IPS-18a (cell line): ENCODE data around the gene CPN1.

Source experiments
- H3K27ac ChIP-seq: one replicate; pipeline ENCODE4 v1.5.1; 2013; ENCODE audit warnings: low read length
- H3K27me3 ChIP-seq: one replicate; pipeline ENCODE4 v1.6.1; 2013; ENCODE audit warnings: mild to moderate bottlenecking, low read length; ENCODE audit not compliant: control insufficient read depth, insufficient read depth
- H3K36me3 ChIP-seq: one replicate; pipeline ENCODE4 v1.6.1; 2013; ENCODE audit warnings: low read depth, low read length; ENCODE audit not compliant: control insufficient read depth
- H3K4me1 ChIP-seq: one replicate; pipeline ENCODE4 v1.6.1; 2013; ENCODE audit warnings: low read depth, low read length; ENCODE audit not compliant: control insufficient read depth
- H3K4me3 ChIP-seq: one replicate; pipeline ENCODE4 v1.5.1; 2013; ENCODE audit warnings: low read length
- H3K9ac ChIP-seq: one replicate; pipeline ENCODE4 v1.6.1; 2013; ENCODE audit warnings: mild to moderate bottlenecking, low read length, moderate library complexity
- H3K9me3 ChIP-seq: one replicate; pipeline ENCODE4 v1.6.1; 2013; ENCODE audit warnings: low read depth, low read length; ENCODE audit not compliant: control insufficient read depth

CPN1 gene

DNA sequence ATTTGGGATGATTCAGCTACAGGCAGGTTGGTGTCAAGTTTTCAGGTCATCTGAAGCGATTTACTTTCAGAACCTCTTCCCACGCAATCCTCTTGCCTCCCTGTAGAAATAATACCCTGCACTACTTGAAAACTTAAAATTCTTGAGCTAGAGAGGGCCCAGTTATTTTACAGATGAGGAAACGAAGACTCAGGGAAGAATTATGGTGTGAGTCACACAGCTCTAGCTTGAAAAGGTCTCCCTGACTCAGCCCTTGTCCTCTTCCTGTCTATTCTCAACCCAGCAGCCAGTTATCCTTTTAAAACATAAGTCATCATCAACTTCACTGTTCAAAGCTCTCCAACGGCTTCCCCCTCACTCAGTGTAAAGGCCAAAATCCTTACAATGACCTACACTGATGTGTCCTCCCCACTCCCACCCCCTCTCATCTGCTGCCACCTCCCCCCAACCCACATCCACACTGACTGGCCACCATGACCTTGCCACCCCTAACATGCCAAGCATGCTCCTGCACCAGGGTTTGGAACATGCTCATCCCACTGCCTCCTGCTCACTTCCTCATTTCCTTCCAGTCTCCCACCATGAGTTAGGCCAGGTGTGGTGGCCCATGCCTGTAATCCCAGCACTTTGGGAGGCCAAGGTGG is 75.3 kb downstream of the CPN1 start:
- H3K4me1 ChIP-seq, result peaks cover 9% of the 10 kb centered on the region
- no peaks in the 10 kb centered on the region for H3K36me3 ChIP-seq
- no peaks in the 10 kb centered on the region for H3K9me3 ChIP-seq
- peaks cover 22% of the 10 kb centered on the region for H3K27me3 ChIP-seq
- no peak overlapping the region for H3K27ac ChIP-seq
- no peak overlapping the region for H3K4me3 ChIP-seq
- H3K9ac ChIP-seq, result no peak overlapping the region

DNA sequence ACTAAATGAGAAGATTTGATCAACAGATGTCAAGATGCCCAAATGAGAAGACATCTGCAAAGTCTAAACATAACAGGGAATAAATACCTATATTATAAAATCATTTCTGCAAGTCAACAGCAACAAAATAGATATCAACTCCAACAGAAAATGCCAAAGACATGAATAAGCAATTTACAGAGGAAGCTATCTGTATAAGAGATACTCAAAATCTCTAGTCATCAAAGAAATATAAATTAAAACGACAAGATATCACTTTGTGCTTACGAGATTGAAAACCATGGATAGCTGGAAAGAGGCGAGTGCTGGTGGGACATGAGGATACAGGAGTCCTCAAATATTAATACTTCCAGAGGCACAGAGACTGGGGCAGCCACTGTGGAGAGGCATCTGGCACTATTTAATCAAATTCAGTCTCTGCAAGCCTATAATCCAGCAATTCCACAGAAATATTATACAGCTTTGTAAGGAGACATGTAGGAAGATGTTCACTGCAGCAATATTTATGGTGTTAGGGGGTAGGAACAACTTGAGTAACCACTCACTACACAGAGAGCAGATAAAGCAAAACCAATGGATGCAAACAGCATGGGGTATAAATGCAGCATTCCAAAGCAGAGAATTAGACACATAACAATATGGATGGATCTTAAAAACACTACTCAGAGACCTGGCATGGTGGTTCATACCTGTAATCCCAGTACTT is 76.7 kb downstream of the CPN1 start:
- H3K36me3 ChIP-seq, result no peaks in the 10 kb centered on the region
- H3K9me3 ChIP-seq, result no peaks in the 10 kb centered on the region
- H3K4me1 ChIP-seq, result peaks cover 4% of the 10 kb centered on the region
- no peak overlapping the region for H3K4me3 ChIP-seq
- H3K9ac ChIP-seq, result no peak overlapping the region
- no peak overlapping the region for H3K27ac ChIP-seq
- H3K27me3 ChIP-seq, result peaks cover 10% of the 10 kb centered on the region

DNA sequence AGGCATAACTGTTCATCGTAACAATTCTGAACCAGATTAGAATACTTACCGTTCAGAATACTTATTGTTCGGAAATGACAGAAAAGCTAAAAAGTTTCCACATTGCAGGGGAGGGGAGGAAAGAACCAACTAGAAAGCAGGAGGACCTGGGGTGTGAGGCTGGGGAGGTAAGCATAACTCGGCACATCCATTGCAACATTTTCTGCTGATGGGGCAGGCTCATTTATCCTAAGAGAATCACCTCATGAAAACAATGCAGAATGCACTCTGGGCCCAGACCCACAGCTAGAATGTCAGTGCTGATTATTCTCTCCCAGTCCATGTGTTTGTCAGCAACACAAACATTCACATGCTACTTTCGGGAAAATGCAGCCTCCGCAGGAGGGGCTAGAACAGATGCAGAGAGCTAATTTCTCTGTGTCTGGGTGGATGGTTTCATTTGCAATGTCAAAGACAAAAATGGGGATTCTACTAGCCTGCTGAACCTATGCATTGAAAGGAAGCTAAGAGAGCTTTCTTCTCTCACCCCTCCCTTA is 81.5 kb downstream of the CPN1 start:
- H3K9ac ChIP-seq, result no peak overlapping the region
- H3K4me1 ChIP-seq, result no peaks in the 10 kb centered on the region
- H3K27ac ChIP-seq, result no peak overlapping the region
- no peak overlapping the region for H3K4me3 ChIP-seq
- no peaks in the 10 kb centered on the region for H3K27me3 ChIP-seq
- no peaks in the 10 kb centered on the region for H3K36me3 ChIP-seq
- H3K9me3 ChIP-seq, result no peaks in the 10 kb centered on the region

DNA sequence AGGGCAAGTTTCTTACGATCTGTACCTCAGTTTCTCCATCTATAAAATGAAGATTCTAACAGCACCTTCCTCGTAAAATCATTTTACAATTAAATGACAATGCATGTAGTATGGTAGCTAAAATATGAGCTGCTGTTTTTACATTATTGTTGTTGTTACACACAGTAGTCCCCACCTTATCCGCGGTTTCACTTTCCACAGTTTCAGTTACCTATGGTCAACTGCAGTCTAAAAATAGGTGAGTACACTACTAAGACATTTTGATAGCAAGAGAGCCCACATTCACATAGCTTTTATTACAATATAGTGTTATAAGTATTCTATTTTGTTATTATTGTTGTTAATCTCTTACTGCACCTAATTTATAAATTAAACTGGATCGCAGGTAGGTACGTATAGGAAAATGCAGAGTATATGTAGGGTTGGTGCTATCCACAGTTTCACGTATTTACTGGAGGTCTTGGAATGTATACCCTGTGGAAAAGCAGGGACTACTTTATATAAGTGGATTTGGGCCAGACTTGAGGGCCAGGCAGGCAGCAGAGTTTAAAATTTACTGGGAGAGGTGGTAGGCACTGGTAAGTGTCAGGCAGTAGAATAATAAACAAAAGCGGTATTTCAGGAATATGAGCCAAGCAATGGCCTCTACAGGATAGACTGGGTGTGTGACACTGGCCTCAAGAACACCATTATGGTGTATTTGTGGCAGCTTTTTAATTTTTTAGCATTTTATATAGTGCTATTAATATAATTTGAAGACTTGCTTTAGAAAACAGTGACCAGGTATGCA is 82.2 kb downstream of the CPN1 start:
- Histone ChIP-seq H3K27ac (no peak overlapping the region), H3K9me3 (no peaks in the 10 kb centered on the region), H3K27me3 (no peaks in the 10 kb centered on the region), H3K4me3 (no peak overlapping the region), H3K4me1 (no peaks in the 10 kb centered on the region), H3K36me3 (no peaks in the 10 kb centered on the region), H3K9ac (no peak overlapping the region)

DNA sequence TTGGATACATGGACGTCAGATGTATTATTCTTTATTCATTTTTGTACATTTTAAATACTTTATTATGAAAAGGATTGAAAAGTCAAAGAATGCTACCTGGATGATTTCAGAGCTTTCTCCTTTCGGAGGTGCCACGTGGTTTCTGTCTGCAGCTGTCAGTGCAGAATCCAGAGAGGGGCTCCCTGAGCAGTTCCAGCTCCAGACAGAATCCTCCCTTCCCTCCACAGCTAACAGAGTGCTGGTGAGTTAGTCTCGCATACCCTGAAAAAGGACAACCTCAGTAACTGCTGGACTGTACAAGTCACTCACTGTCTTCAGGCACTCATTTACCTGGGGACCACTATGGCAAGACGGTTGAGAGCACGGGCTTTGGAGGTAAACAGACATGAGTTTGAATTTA is 82.8 kb downstream of the CPN1 start:
- H3K27ac ChIP-seq, result no peak overlapping the region

DNA sequence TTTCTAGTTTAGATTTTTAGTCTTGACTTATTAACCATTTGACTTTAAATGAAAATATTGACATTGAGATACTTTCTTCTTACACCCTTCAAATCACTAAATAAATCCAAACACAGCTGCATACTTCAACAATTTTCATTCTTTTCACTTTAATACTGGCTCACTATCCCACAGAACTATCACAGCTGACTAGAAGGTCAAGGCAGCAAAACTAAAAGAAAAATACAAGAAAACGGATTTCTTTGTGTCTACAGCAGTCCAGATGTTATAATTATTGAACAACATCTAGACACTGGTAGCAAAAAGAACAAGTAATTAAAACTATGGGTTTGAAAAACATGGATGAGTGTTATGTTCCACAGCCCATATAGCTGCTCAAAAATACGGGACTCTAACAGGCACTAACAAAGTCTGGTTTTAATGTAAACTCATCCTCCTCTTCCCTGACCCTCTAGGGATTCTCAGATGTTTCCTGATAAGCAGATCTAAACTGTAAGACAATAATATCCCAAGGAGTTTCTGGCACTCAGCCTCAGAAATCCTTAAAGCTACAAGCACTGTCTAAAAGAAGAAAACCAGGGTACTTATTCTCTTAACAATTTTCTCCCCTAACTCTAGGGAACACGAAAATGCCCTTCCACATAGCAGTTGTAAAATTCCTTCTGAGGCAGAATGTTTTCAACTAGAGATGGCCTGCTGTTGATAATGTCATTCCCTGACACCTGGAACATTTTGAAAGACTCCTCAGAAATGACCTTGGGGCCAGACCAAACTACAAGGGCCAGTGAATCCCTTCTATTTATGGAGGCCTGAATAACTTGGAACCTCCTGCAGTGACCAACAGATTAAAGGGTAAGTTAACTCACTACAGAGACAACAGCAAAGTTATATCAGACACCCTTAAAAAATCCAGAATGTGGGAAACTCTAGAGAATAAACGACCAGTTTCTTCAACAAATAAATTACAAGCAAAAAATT is 84.7 kb downstream of the CPN1 start:
- Histone ChIP-seq H3K9ac (no peak overlapping the region), H3K36me3 (no peaks in the 10 kb centered on the region), H3K4me3 (no peak overlapping the region), H3K27me3 (no peaks in the 10 kb centered on the region), H3K27ac (no peak overlapping the region), H3K9me3 (no peaks in the 10 kb centered on the region), H3K4me1 (no peaks in the 10 kb centered on the region)

More for the DNA sequence above, 82.8 kb downstream of the CPN1 start:
- H3K36me3 ChIP-seq, result no peaks in the 10 kb centered on the region
- H3K4me1 ChIP-seq, result no peaks in the 10 kb centered on the region
- no peaks in the 10 kb centered on the region for H3K9me3 ChIP-seq
- H3K9ac ChIP-seq, result no peak overlapping the region
- H3K4me3 ChIP-seq, result no peak overlapping the region
- no peaks in the 10 kb centered on the region for H3K27me3 ChIP-seq

DNA sequence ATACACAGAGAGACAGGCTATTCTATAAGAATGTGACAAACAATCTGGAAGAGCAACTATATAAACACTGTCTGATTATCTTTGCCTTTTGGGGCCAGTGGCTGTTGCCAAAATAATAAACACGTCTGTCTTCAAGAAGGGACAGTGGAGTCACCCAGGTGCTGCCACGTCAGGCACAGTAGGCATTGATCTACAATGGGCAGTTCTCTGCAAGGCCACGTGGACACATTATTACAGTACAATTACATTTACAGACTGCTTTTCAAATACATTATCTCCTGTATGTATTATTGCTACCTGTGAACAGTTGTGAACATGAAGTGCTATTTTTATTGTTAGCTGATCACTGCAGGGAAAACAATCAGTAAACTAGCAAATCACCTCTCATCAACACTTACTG is 86.0 kb downstream of the CPN1 start:
- Histone ChIP-seq H3K9me3 (no peaks in the 10 kb centered on the region), H3K4me3 (no peak overlapping the region), H3K27me3 (no peaks in the 10 kb centered on the region), H3K27ac (no peak overlapping the region), H3K4me1 (no peaks in the 10 kb centered on the region), H3K36me3 (no peaks in the 10 kb centered on the region), H3K9ac (no peak overlapping the region)

DNA sequence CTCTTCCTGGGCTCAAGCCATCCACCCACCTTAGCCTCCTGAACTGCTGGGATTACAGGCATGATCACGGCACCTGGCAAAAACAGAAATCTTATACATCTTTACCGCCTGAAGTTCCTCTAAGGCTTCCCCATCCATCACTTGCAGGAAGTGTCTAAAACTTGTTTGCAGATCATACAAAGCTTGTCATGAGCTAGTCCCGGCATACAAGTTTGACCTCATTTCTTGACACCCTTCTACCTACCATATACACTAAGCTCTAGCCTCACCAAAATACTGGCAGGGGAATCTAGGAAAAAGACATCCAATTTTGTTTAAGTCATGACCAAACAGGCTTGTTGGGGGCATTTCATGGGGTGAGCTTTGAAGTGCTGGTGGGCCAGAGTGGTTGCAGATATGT is 86.4 kb downstream of the CPN1 start:
- no peak overlapping the region for H3K9ac ChIP-seq
- H3K4me1 ChIP-seq, result no peaks in the 10 kb centered on the region
- H3K27me3 ChIP-seq, result no peaks in the 10 kb centered on the region
- no peaks in the 10 kb centered on the region for H3K9me3 ChIP-seq
- H3K36me3 ChIP-seq, result no peaks in the 10 kb centered on the region
- H3K4me3 ChIP-seq, result no peak overlapping the region
- H3K27ac ChIP-seq, result no peak overlapping the region

DNA sequence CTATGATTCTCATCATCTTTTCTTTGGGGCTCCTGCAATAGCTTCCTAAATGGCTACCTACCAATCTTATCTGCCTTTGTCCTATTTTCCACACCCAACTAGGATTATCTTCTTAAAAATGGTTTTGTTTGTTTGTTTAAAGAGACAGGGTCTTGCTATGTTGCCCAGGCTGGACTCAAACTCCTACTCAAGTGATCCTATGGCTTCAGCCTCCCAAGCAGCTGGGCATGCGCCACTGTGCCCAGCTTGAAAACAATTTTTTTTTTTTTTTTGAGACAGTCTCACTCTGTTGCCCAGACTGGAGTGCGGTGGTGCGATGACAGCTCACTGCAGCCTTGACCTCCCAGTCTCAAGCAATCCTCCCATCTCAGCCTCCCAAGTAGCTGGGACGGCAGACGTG is 86.9 kb downstream of the CPN1 start:
- no peak overlapping the region for H3K9ac ChIP-seq
- no peak overlapping the region for H3K4me3 ChIP-seq
- H3K27me3 ChIP-seq, result no peaks in the 10 kb centered on the region
- H3K4me1 ChIP-seq, result no peaks in the 10 kb centered on the region
- no peak overlapping the region for H3K27ac ChIP-seq
- H3K36me3 ChIP-seq, result no peaks in the 10 kb centered on the region
- no peaks in the 10 kb centered on the region for H3K9me3 ChIP-seq

DNA sequence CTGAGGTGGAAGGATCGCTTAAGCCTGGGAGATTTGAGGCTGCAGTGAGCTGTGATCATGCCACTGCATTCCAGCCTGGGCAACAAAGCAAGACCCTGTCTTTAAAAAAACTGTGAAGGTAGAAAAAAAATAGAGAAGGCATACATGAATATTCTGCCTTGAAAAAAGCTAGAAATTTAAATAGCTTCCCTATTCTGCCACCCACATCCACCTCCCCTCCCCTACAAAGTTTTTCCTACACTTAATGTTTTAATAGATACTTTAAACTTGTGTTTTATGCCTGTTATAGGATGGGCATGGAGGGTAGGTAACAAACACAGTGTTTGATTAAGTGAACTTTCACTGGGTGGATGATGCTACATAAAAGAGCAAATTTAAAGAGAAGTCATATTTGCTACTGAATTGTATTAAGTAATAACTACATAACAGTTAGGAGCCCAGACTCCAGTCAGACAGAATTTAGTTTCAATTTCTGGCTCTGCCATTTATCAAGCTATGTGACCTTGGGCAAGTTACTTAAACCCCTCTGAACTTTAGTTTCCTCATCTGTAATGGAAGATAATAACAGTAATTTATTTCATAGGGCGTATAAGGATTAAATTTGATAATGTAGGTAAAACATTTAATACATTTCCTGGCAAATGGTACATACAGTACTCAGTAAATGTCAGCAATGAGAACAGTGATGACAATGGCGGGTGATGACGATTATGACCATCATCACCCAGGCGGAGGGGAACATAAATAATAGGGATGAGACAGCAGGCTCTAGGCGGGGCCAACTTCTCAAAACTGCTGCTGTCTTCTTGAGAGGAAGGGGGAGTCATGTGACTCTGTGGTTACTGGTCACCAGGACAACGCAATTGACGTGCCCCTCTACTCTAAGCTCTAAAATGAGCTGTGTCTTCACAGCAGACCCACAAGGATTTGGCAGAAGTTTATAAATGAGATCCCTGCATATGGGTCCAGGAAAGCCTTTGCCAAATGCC is 87.7 kb downstream of the CPN1 start:
- H3K9me3 ChIP-seq, result no peaks in the 10 kb centered on the region
- no peak overlapping the region for H3K9ac ChIP-seq
- no peak overlapping the region for H3K4me3 ChIP-seq
- no peaks in the 10 kb centered on the region for H3K27me3 ChIP-seq
- H3K4me1 ChIP-seq, result no peaks in the 10 kb centered on the region
- no peak overlapping the region for H3K27ac ChIP-seq
- no peaks in the 10 kb centered on the region for H3K36me3 ChIP-seq
